CD4-positive, alpha-beta memory T cell (primary cell): ENCODE results near the gene FIBCD1. TPM values are rescaled to one million over a fixed set of nuclear protein-coding genes. Genes with fewer than 3 reads are reported as not detected.

Source experiments
- CTCF ChIA-PET: fragments of 350-600 bp; sonication (Branson Sonifier 250); formaldehyde crosslinking; loops from one replicate; lab custom pipeline; 2021; ENCODE audit warnings: inconsistent platforms; ENCODE audit not compliant: partially characterized antibody; lab: Charles Lee
- POLR2A ChIA-PET: fragments of 350-600 bp; sonication (Branson Sonifier 250); formaldehyde crosslinking; loops from one replicate; lab custom pipeline; 2021; ENCODE audit not compliant: partially characterized antibody; lab: Charles Lee
- DNase-seq, 5 donors: peaks; one replicate each; pipeline versions ENCODE4 v3.0.0 to v3.0.0-alpha.2; 2020 to 2022; ENCODE audit warnings: mixed read lengths in 1 of 5
- H3K27ac ChIP-seq: one replicate; pipeline ENCODE4 v1.7.0; 2013; ENCODE audit warnings: low read depth, low read length
- H3K27me3 ChIP-seq: 2 replicates; pipeline ENCODE4 v1.7.0; 2013; ENCODE audit warnings: mild to moderate bottlenecking, low read length, moderate library complexity; ENCODE audit not compliant: insufficient read depth
- H3K36me3 ChIP-seq: 2 replicates; pipeline ENCODE4 v1.7.0; 2013; ENCODE audit warnings: mild to moderate bottlenecking, low read length, moderate library complexity; ENCODE audit not compliant: insufficient read depth
- H3K4me1 ChIP-seq: 2 replicates; pipeline ENCODE4 v1.7.0; 2013; ENCODE audit warnings: mild to moderate bottlenecking, low read length, moderate library complexity; ENCODE audit not compliant: insufficient read depth
- H3K4me3 ChIP-seq, 2 donors: one replicate each; pipeline ENCODE4 v1.7.0; 2013; ENCODE audit warnings: low read length in 2 of 2, mild to moderate bottlenecking in 1 of 2
- H3K9me3 ChIP-seq, 2 donors: one replicate each; pipeline ENCODE4 v1.7.0; 2013; ENCODE audit warnings: low read length in 2 of 2, control low read depth in 1 of 2; ENCODE audit not compliant: control insufficient read depth in 1 of 2
- H3K27ac Mint-ChIP-seq, 7 donors: one replicate each; pipeline ENCODE4 v1.8.0; 2020 to 2021; ENCODE audit warnings: mixed read lengths in 7 of 7, mild to moderate bottlenecking in 6 of 7, inconsistent platforms in 3 of 7, moderate library complexity in 3 of 7
- H3K27me3 Mint-ChIP-seq, 2 donors: one replicate each; pipeline ENCODE4 v1.8.0; 2020 to 2021; ENCODE audit warnings: mixed read lengths in 2 of 2
- H3K36me3 Mint-ChIP-seq, 2 donors: one replicate each; pipeline ENCODE4 v1.8.0; 2020 to 2021; ENCODE audit warnings: mixed read lengths in 2 of 2, inconsistent platforms in 1 of 2, mild to moderate bottlenecking in 1 of 2
- H3K4me1 Mint-ChIP-seq, 4 donors: one replicate each; pipeline ENCODE4 v1.8.0; 2020 to 2021; ENCODE audit warnings: mixed read lengths in 4 of 4, mild to moderate bottlenecking in 1 of 4
- H3K4me3 Mint-ChIP-seq, 8 donors: one replicate each; pipeline ENCODE4 v1.8.0; 2020 to 2021; ENCODE audit warnings: mixed read lengths in 8 of 8, mild to moderate bottlenecking in 7 of 8, moderate library complexity in 6 of 8, inconsistent platforms in 3 of 8
- H3K9me3 Mint-ChIP-seq, 8 donors: one replicate each; pipeline ENCODE4 v1.8.0; 2020 to 2021; ENCODE audit warnings: mixed read lengths in 8 of 8, mild to moderate bottlenecking in 5 of 8, inconsistent platforms in 3 of 8, moderate library complexity in 1 of 8
- intact Hi-C: fragments of 100-400 bp; cut with micrococcal nuclease; formaldehyde crosslinking; loops from one replicate; pipeline ENCODE4 v1.15.1; 2023
- polyA plus RNA-seq, 2 donors: library from polyadenylated mRNA; unstranded; fragments of 300-500 nt; fragmentation: Illumina TruSeq; gene quantifications; one replicate each; pipeline ENCODE4 v1.2.3, GENCODE V29; 2021
- total RNA-seq, 2 experiments: library from RNA; stranded (reverse); gene quantifications; one replicate each; pipeline ENCODE4 v1.2.3, GENCODE V29; 2021

The FIBCD1 gene
- total and polyA plus RNA-seq, 4 experiments from 2014 or later, result not detected

- Histone ChIP-seq H3K4me1 (no peaks in the 10 kb centered on the region), H3K27me3 (no peaks in the 10 kb centered on the region), H3K27ac (no peak overlapping the region), H3K9me3 (no peaks in the 10 kb centered on the region), H3K36me3 (no peaks in the 10 kb centered on the region), H3K4me3 (no peak overlapping the region)
- no peak overlapping the region for H3K4me3 Mint-ChIP-seq
- POLR2A ChIA-PET, result no interaction called here
- intact Hi-C loops, result no loop called here
- H3K4me1 Mint-ChIP-seq, result no peaks in the 10 kb centered on the region
- no peaks in the 10 kb centered on the region for H3K27me3 Mint-ChIP-seq
- H3K27ac Mint-ChIP-seq, result peak overlapping the region in 1 of 7 donors; percentile 47
- H3K36me3 Mint-ChIP-seq, result peaks cover under 1 to 15% of the 10 kb centered on the region in 2 donors
- DNase-seq, result no peak
- H3K9me3 Mint-ChIP-seq, result no peaks in the 10 kb centered on the region
- CTCF ChIA-PET, result no interaction called here
Observed at GRCh38 chr9:130892477-130893304, 46.4 kb downstream of the FIBCD1 start.

GRCh38 chr9:130891688-130892476 lies 47.2 kb downstream of the FIBCD1 start:
- Mint-ChIP-seq H3K4me3 (no peak overlapping the region), H3K9me3 (no peaks in the 10 kb centered on the region), H3K27ac (no peak overlapping the region), H3K27me3 (no peaks in the 10 kb centered on the region), H3K4me1 (no peaks in the 10 kb centered on the region), H3K36me3 (peaks cover 8 to 23% of the 10 kb centered on the region in 2 donors)
- DNase-seq, result no peak
- no peak overlapping the region for H3K4me3 ChIP-seq
- no peaks in the 10 kb centered on the region for H3K4me1 ChIP-seq
- ChIA-PET CTCF (no interaction called here), POLR2A (no interaction called here)
- intact Hi-C loops, result no loop called here
- peaks cover 4% of the 10 kb centered on the region for H3K36me3 ChIP-seq
- H3K27ac ChIP-seq, result no peak overlapping the region
- H3K27me3 ChIP-seq, result no peaks in the 10 kb centered on the region
- no peaks in the 10 kb centered on the region for H3K9me3 ChIP-seq

DNA sequence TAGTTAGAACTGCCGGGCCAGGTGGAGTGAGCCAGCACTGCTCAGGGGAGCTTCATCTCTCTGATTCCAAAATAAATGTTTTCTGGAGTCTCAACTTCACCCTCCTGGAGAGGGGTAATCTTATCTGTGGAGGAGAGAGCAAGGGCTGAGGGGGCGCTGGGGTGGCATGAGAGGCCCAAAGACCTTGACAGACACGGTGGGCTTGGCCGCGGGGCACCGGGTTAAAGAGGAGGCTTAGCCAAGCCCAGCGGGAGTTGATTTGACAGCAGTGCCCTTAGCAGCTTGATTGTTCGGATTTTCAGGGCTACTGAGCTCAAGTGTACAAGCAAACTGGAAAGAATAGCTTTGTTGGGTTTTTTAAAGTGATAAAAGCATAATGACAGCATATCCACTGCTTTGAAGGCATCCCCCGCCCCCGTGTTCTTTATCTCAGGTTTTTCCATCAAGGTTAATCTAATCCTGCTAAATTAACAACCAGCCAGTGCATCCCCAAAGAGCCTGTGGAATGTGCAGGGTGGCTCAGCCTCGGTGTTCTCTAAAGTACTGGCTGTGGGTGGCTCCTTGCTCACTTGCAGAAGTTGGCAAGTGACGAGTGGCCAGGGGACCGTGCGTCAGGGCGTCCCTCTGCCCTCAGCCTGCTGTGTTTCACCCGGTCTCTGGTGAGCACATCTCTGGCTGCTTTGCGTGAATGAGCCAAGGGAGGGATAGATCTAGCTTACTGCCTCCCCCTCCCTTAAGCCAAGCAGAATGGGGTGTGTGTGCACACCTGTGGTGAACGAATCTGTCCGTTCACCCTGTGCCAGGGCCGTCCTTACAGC lies 48.0 kb downstream of the FIBCD1 start:
- intact Hi-C loops, result no loop called here
- Mint-ChIP-seq H3K4me3 (no peak overlapping the region), H3K4me1 (no peaks in the 10 kb centered on the region), H3K27me3 (no peaks in the 10 kb centered on the region), H3K36me3 (peaks cover 11 to 27% of the 10 kb centered on the region in 2 donors), H3K9me3 (no peaks in the 10 kb centered on the region), H3K27ac (no peak overlapping the region)
- ChIA-PET POLR2A (no interaction called here), CTCF (interaction anchor here (0.8 to 0.9 kb wide), 2 partner anchors 20 to 29 kb away, joined by 3 read pairs; no protein-coding TSS in a partner anchor)
- Histone ChIP-seq H3K27me3 (no peaks in the 10 kb centered on the region), H3K9me3 (no peaks in the 10 kb centered on the region), H3K36me3 (peaks cover 4% of the 10 kb centered on the region), H3K27ac (no peak overlapping the region), H3K4me1 (no peaks in the 10 kb centered on the region), H3K4me3 (no peak overlapping the region)
- DNase-seq, result no peak

DNA sequence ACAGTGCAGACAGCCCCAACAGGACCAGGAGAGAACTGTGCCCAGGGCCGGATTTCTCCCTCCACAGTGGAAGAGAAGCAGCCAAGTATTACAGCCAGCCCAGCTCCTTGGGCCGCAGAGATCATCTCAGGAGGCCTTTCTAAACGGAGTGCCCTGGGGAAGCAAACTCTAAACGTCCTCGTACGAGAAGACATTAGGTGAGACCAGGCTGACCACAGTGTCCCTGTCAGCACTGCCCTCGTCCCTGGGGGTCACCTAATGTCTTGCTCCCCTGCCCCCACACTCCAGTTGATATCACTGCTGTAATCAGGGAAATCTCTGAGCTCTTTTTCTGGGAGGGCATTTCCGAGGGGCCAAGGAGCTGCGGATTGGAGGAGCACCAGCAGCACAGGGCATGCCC lies 48.9 kb downstream of the FIBCD1 start:
- Mint-ChIP-seq H3K9me3 (no peaks in the 10 kb centered on the region), H3K4me1 (no peaks in the 10 kb centered on the region), H3K4me3 (no peak overlapping the region), H3K27me3 (no peaks in the 10 kb centered on the region), H3K27ac (peak overlapping the region in 1 of 7 donors; percentile 23), H3K36me3 (peaks cover 17 to 34% of the 10 kb centered on the region in 2 donors)
- intact Hi-C loops, result no loop called here
- Histone ChIP-seq H3K27ac (no peak overlapping the region), H3K4me1 (no peaks in the 10 kb centered on the region), H3K36me3 (peaks cover 8% of the 10 kb centered on the region), H3K9me3 (no peaks in the 10 kb centered on the region), H3K27me3 (no peaks in the 10 kb centered on the region), H3K4me3 (no peak overlapping the region)
- POLR2A ChIA-PET, result no interaction called here
- DNase-seq, result no peak
- CTCF ChIA-PET, result interaction anchor here (0.8 to 0.9 kb wide), 2 partner anchors 19 to 28 kb away, joined by 3 read pairs; no protein-coding TSS in a partner anchor

DNA sequence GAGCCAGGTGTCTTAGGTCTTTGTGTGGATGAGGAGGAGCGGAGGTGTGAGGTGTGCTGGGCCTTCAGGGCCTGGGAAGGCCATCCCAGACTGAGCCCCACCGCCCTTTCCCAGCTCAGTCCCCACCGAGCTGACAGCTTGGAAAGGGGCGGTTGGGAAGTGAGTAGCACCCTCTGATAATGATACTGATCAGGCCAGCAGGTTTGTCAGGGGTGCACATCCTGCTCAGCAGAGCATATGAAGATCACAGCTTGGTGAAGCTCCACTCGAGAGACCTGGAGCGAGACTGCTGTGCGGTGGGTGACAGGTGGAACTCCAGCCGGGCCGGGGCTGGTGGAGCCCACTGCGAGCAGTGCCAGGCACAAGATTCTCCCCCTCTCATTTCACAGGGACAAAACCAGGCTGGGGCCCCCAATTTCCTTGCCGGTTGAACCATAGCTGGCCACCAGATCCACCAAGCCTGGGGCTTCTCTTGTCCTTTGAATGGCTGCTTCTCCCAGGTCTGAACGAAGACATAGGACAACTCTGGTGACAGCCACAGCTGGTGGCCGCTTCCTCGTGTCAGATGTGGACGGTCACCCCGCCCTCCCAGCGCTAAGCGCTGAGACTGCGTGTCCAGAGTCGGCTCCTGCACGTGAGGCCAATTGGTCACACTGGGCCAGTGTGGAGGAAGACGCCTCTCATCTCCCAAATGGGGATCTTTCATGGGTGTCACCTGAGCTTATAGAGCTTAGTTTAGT lies 50.7 kb downstream of the FIBCD1 start:
- Mint-ChIP-seq H3K27ac (peak overlapping the region in 1 of 7 donors; percentile 4), H3K9me3 (peaks cover 0 to 1% (median 0%) of the 10 kb centered on the region in 8 donors), H3K4me1 (no peaks in the 10 kb centered on the region), H3K36me3 (peaks cover 18 to 46% of the 10 kb centered on the region in 2 donors), H3K27me3 (no peaks in the 10 kb centered on the region), H3K4me3 (no peak overlapping the region)
- intact Hi-C loops, result no loop called here
- POLR2A ChIA-PET, result no interaction called here
- Histone ChIP-seq H3K27me3 (no peaks in the 10 kb centered on the region), H3K4me1 (no peaks in the 10 kb centered on the region), H3K4me3 (no peak overlapping the region), H3K27ac (no peak overlapping the region), H3K9me3 (no peaks in the 10 kb centered on the region), H3K36me3 (peaks cover 17% of the 10 kb centered on the region)
- no peak for DNase-seq
- CTCF ChIA-PET, result no interaction called here

GRCh38 chr9:130887494-130888144 lies 51.4 kb downstream of the FIBCD1 start:
- Histone ChIP-seq H3K36me3 (peaks cover 17% of the 10 kb centered on the region), H3K4me3 (no peak overlapping the region), H3K9me3 (no peaks in the 10 kb centered on the region), H3K4me1 (no peaks in the 10 kb centered on the region), H3K27me3 (no peaks in the 10 kb centered on the region), H3K27ac (no peak overlapping the region)
- Mint-ChIP-seq H3K27me3 (no peaks in the 10 kb centered on the region), H3K4me3 (no peak overlapping the region), H3K9me3 (peaks cover 0 to 1% (median 0%) of the 10 kb centered on the region in 8 donors), H3K4me1 (no peaks in the 10 kb centered on the region), H3K36me3 (peaks cover 18 to 46% of the 10 kb centered on the region in 2 donors), H3K27ac (peak overlapping the region in 1 of 7 donors; percentile 4)
- ChIA-PET POLR2A (no interaction called here), CTCF (no interaction called here)
- no peak for DNase-seq
- intact Hi-C loops, result no loop called here
